Measurements from ENCODE around the gene CACNA2D2.
A peak's percentile ranks its signal among the peaks of the same experiment; 100 is the strongest.

CACNA2D2 gene

DNA sequence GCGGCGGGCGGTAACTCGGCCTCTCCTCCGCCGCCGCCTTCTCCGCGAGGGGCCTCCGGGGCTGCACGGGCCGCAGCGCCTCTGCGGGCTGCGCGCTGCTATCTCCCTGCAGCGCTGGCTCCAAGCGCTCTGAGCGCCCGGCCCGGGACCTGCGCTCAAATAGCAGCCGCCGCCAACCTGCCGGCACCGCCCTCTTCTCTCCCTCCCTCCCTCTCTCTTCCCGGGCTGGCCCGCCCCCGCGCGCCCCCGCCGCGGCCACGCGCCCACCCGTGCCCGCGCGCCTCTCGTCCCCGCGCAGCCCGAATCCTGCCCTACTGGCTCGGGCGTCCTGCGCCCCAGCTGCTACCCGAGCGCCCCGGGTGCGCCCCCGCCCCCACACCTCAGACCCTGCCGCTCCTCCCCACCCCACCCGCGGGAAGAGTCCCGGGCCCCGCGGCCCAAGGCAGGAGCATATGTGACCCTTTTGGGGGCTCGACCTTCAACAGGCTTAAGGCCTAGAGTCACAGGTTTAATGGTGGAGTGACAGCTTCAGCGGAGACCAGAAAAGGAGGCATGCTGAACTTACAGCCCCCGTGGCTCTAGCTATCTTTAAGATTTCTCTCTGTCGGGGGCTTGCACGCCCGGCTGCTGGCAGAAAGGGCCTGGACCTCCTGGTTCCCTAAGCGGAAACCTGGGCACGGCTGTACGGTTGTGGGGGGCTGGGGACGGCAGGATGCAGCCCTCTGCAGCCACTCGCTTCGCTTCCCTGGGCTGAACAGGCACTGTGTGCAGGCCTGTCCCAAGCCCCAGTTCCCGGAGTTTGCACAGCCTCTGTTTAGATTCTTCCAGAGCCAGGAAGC, at the start of gene CACNA2D2:
CACNA2D2 (minus strand) TSS at position 131 of the 839 bp plus-strand sequence. CDS start 211 bp downstream, outside the sequence.
- peak; percentile 9 to 63 for DNase-seq

GRCh38 chr3:50552598-50552997, 49.2 kb upstream of the CACNA2D2 start:
- DNase-seq, result no peak

- DNase-seq, result no peak
Observed at GRCh38 chr3:50551681-50552435, 48.4 kb upstream of the CACNA2D2 start.

DNA sequence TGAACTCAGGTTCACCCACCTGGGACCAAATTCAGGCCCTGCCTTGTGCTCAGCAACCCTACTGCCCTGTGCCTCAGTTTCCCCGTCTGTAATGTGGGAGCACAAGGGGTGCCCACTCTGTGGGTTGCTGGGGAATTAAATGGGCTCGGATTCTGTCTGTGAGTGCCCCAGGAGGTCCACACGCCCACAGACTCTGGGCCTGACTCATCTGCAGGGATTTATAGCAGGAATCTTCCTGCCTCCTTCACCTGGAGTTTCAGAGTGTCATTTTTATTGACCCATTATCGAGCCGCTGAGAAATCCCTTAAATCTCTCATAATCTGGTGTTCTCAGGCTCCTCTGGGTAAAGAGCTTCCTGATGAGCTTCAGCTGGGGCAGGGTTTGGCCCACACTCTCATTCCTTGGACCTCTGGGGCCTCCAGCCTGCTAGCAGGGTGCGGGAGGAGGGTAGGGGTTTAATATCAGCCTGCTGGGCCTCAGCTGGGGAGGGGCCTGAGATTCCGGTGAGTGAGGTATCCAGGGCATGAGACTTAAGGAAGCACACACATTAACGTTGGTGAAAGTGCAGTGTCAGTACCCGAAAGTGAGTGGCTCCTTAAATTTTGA, 47.7 kb upstream of the CACNA2D2 start:
- DNase-seq, result no peak

DNA sequence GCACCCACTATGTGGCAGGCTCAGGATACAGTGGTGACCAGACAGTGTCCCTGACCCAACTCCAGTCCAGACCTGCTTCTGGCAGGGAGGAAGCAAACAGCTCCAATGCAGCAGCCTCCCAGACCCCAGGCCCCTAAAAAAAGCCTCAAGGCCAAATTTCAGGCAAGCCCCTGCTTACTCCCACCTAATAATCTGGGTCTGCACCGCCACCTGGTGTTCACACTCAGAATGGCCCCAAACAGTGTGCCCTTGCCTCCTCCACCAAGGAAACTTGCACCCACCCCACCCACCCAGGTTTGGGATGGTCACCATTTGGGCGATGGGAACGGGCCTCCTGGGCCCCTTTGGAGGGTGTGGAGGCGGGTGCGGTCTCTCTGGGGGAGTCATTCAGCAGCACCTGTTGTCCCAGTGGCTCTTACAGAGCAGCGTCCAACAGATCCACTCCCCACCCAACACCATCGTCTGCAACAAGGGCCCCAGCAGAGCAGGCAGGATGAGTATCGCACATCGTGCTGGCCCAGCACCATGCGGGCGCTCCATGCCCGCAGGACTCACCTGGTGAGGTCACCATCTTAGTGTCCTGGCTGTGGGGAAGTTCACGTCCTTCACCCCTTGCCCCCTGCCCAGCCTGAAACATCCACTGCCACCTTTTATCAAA, 46.8 kb upstream of the CACNA2D2 start:
- peak; percentile 43 to 54 for DNase-seq

DNA sequence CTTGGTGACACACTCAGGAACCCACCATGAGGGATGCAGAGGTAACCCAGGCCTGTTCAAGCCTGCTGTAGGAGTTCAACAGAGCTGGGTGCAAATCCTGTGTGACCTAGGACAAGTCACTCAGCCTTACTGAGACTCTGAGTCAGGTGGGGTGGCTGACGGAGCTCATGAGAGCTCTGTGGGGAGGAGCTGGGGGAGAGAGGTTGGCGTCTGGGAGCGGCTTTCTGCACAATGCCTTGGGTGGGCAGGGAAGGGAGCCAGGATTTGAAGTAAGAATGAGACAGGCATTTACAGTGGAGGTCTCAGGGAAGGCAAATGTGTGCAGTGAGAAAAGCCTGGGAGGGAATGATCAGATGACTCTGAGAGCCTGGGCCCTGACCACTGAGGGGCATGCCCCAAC, 45.8 kb upstream of the CACNA2D2 start:
- DNase-seq, result no peak

GRCh38 chr3:50545781-50546180, 42.3 kb upstream of the CACNA2D2 start:
- no peak for DNase-seq

GRCh38 chr3:50542177-50543034, 39.0 kb upstream of the CACNA2D2 start:
- peak; percentile 24 to 66 for DNase-seq

DNA sequence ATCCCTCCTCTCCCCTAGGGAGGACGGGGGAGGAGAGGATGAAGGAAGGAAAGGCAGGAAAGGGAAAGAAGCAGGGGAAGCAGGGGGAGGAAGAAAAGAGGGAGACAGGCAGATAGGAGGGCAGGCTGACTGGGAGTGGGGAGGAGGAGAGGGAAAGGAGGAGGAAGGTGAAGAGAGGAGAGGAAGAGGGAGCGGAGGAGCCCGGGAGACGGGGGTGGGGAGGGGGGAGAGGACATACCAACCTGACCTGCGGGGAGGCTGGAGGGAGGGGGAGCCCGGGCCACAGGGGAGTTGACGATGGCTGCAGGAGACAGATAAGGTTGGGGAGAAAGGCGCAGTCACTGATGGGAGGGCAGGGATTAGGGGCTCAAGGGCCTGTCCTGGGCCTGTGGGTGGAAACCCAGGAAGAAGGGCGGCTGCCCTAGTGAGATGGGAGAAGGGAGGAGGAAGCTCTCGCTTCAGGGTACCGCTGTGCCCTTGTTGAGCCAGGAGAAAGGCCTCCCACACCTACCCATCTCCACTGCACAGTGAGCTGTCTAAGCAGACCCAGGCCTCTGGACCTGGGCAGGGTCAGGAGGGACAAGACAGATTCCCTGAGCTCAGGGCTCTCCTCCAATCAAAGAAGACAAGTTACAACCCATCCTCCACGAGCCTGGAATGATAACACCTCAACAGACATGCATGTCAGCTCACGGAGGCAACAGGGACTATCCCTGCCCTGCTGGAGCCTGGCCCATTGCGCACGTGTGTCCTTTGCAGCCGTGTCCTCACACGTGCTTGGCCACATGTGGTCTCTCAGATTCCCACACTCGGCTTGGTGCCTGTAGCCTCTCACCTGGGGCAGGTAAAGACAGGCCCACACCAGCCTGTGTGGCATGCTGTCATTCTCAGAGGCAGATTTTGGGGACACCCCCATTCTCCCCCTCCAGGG, 36.2 kb upstream of the CACNA2D2 start:
- no peak for DNase-seq

DNA sequence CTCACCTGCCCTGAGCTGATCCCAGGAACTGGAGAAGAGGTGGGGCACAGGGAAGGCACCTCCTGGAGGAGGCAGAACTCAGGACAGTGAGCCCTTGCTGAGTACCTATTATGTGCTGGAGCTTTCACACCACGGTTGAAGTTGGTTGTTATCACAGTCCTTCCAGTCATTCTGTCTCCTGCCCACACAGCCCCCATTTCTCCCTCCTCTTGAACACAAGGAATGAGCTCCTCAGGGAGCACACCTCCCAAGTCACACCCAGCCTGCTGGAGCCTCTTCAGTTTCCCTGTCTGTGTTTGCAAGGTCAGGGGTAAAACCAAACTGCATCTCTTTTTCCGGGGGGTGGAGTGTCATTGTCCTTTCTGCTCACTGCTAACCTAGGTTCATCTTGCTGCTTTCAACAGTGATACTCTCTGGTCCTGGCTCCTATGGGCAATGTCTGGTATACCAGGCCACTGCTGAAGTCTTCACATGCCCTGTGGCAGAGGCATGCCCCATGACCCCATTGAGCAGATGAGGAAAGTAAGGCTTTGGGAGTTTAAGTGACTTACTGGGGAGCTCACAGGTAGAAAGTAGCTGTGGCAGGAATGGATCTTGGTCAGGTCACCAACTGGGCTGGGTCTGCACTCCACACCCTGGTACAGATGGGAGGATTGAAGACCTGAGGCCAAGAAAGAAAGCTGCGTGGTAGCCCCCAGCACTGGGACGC, 34.1 kb upstream of the CACNA2D2 start:
- DNase-seq, result no peak

- DNase-seq, result no peak
Observed at GRCh38 chr3:50536471-50537180, 33.2 kb upstream of the CACNA2D2 start.

DNA sequence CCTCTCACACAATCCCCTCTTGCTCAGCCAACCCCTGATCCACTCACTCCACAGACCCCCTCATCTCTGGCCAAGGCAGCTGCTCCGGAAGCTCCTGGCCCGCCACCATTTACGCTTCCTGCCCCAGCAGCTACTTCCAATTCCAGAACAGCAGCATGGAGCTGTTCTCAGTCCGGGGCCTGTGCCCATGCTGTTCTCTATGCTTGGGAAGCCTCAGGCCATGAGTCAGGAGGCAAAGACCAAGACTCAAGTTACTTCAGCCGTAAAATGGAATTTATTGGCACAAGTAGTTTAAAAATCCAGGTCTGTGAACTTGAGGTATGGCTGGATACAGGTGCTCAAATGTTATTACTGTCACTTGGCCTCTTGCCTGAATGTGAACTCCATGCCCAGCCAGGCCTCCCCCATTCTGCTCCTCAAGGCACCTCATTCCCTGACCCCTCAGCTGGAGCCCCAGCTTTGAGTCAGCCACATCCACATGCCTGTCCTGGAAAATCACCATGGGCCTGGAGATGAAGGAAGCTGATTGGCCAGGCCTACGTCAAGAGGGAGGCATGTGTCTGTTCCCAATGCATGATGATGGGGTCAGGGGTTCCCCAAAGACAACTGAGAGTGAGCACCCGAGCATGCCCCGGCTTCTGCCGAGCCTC, 31.4 kb upstream of the CACNA2D2 start:
- no peak for DNase-seq

GRCh38 chr3:50533807-50534461, 30.5 kb upstream of the CACNA2D2 start:
- no peak for DNase-seq

GRCh38 chr3:50533316-50533715, 29.9 kb upstream of the CACNA2D2 start:
- no peak for DNase-seq

DNA sequence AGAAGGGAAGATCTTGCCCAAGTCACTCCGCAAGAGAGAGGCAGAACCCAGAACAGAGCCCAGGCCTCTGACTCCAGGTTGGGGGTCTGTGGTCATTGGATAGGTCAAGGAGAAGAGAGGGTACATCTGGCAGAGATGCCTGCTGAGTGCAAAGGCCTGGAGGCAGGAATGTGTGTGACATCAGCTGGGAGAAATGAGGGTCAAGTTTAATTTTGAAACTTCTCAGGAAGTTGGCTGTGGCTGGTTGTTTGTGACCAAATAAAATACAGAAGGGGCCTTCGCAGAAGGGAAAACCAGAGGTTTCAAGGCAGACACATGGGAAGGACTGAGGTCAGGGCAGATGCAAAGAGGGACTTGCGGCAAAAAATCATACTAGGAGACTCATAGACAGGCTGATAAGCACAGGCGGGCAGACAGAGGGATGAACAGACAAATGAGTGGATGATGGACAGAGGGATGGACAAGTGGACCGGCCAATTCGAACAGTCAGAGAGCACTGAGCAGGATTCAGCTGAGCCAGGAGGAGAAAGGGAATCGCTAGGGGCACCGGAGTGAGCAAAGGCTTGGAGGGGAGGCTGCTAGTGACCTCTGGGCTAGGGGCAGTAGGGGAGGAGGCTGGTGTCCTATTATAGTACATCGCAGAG, 28.8 kb upstream of the CACNA2D2 start:
- no peak for DNase-seq

- no peak for DNase-seq
Observed at GRCh38 chr3:50531201-50531600, 27.8 kb upstream of the CACNA2D2 start.

- DNase-seq, result no peak
Observed at GRCh38 chr3:50530001-50530970, 26.9 kb upstream of the CACNA2D2 start.

Measured in NCI-H446 (cell line).